Urinary bladder (tissue), 4 donors: ENCODE data around the gene GABRD. TPM values are rescaled to one million over a fixed set of nuclear protein-coding genes. Genes with fewer than 3 reads are reported as not detected.
A peak's percentile ranks its signal among the peaks of the same experiment; 100 is the strongest.

Source experiments
- DNase-seq: peaks from one replicate; pipeline ENCODE4 v3.0.0-alpha.2; 2015; ENCODE audit errors: extremely low spot score
- H3K27ac ChIP-seq: one replicate; pipeline ENCODE4 v1.5.1; 2013; ENCODE audit warnings: low read depth, mild to moderate bottlenecking, moderate library complexity
- H3K36me3 ChIP-seq: one replicate; pipeline ENCODE4 v1.6.1; 2013; ENCODE audit warnings: mild to moderate bottlenecking, moderate library complexity; ENCODE audit not compliant: insufficient read depth
- H3K4me1 ChIP-seq: one replicate; pipeline ENCODE4 v1.6.1; 2013; ENCODE audit warnings: mild to moderate bottlenecking, moderate library complexity; ENCODE audit not compliant: insufficient read depth
- H3K4me3 ChIP-seq: one replicate; pipeline ENCODE4 v1.5.1; 2013; ENCODE audit warnings: low read depth, low read length
- WGBS: extraction: QIAGEN DNeasy Blood & Tissue Kit; methylation state at CpG from one replicate; pipeline ENCODE4 v1.1.7; 2013; 5-methylcytosine and 5-hydroxymethylcytosine counted together
- polyA plus RNA-seq: library from polyadenylated mRNA; stranded (reverse); fragments of 200-250 nt; gene quantifications from one replicate; pipeline ENCODE4 v1.2.3, GENCODE V29; 2013
- total RNA-seq: library from RNA; depleted of rRNA; stranded (reverse); fragments of >200 nt; gene quantifications from one replicate; pipeline ENCODE4 v1.2.3, GENCODE V29; 2014
- donor health status: healthy with polysubstance abuse.
- donor health status: healthy.

The GABRD gene
- total and polyA plus RNA-seq, 2 donors, result 0.95 to 1.2 TPM

GRCh38 chr1:2070016-2070415, 50.9 kb downstream of the GABRD start:
- no peak overlapping the region for H3K27ac ChIP-seq
- no peaks in the 10 kb centered on the region for H3K4me1 ChIP-seq
- H3K4me3 ChIP-seq, result no peak overlapping the region
- no peak for DNase-seq
- no peaks in the 10 kb centered on the region for H3K36me3 ChIP-seq
- 83% methylated on average over 11 of the region's 11 CpGs for WGBS

GRCh38 chr1:2070800-2071530, 51.8 kb downstream of the GABRD start:
- Histone ChIP-seq H3K4me3 (no peak overlapping the region), H3K4me1 (no peaks in the 10 kb centered on the region), H3K27ac (no peak overlapping the region), H3K36me3 (no peaks in the 10 kb centered on the region)
- no peak for DNase-seq
- WGBS, result 85% methylated on average over 36 of the region's 36 CpGs

DNA sequence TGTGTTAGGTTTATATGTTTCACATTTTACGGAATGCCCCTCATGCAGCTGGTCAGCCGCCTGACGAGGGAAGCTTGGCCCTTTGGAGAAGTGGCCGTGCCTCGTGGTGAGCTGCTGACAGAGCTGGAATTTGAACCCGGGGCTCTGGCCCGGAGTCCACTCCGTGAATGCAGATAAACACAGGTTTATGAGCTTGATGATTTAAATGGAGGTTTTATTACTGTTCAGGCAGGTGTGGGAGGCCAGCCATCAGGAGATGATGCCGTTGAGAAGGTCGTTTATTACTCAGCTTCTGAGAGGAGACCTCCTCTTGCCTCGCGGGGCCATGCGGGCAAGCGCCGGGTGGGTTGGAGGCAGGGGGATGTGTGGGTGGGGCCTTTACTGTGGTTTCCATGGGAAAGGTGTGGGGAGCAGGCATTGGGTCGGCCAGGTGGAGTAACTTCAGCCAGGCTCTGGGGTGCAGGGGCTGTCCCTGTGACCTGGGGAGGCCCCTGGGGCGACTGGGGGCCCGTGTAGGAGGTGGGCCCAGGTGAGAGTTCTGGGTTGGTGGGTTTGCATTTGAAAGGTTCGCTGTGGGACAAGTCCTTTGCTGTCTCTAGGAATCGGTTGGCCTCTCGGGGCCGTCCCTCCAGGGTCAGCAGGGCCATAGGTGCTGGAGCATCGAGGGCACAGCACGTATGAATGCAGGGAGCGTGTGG, 53.1 kb downstream of the GABRD start:
- Histone ChIP-seq H3K27ac (no peak overlapping the region), H3K4me1 (no peaks in the 10 kb centered on the region), H3K36me3 (no peaks in the 10 kb centered on the region), H3K4me3 (no peak overlapping the region)
- 51% methylated on average over 25 of the region's 25 CpGs for WGBS
- no peak for DNase-seq

DNA sequence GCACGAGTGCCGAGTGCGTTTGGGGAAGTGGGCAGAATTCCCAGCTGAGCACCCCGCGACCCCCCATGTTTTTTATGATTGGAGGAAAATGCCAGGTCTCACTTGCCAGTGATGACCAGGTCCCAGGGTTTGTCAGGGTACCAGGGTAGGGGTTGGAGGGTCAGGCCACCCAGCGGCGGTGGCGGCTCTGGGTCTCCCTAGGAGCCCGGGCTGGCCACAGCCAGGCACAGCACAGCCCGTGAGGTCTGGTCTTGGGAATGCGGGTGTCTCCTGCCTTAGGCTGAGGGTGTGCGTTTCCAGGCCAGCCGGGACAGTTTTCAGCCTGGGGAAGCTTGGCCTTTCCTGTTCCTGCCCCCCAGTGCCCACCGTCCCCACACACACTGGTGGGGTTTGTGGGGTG, 53.7 kb downstream of the GABRD start:
- Histone ChIP-seq H3K27ac (no peak overlapping the region), H3K4me3 (no peak overlapping the region), H3K36me3 (no peaks in the 10 kb centered on the region), H3K4me1 (no peaks in the 10 kb centered on the region)
- 82% methylated on average over 14 of the region's 14 CpGs for WGBS
- no peak for DNase-seq

DNA sequence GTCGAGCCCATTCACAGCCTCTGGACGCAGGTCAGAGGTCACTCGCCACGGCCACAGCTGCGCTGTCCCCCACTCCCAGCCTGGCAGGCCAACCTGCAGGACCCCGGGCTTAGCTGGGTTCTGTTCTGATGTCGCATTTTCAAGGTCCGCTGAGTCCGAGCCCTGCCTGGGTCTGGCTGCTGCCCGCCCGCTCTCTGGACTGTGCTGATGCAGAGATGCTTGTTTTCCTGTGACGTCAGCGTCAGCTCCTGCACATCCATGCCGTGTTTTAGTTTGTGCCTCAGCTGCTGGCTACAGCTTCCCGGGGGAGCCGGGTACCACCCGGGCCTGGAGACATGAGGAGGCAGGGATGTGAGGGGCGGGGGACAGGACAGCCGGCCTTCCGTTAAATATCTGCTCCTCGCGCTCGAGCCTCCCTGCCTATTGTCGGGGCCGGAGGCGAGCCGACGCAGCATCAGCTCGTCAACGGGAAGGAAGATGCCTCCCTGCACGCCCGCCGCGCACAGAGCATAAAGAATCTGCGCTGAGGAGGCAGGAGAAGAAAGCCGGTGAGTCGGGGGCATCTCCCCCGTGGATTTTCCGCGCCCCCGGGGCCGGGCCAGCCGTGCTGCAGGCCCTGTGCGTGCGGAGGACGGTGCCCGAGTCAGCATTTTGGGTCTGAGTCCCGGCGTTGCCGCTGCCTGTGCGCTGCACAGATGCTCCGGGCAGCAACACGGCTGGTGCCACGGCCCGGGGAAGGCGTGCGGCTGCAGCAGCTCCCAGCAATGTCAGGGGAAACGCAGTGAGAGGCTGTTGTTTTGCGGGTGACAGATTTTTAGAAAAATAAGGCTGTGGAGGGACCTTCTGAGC, 54.5 kb downstream of the GABRD start:
- no peaks in the 10 kb centered on the region for H3K36me3 ChIP-seq
- WGBS, result 39% methylated on average over 59 of the region's 59 CpGs
- H3K4me3 ChIP-seq, result no peak overlapping the region
- no peak overlapping the region for H3K27ac ChIP-seq
- peak; percentile 31 for DNase-seq
- no peaks in the 10 kb centered on the region for H3K4me1 ChIP-seq

DNA sequence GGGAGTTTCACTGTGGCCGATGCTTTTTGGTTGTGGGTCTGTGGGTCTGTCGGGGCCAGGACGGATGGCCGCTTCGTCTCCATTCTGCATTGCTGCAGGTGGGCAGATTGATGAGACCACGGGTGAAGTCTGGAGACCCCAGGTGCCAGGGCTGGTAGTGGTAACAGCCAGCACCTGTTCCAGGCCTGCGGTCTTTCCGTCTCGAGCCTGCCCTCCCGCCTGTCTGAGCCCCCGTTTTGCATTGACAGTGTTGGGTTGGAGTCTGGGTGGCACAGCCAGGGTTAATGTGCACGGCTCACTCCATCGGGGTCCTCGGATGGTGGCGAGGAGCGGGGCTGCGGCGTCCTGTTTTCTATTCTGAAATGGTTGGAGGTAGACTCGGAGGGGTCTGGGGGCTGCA, 55.3 kb downstream of the GABRD start:
- Histone ChIP-seq H3K4me1 (no peaks in the 10 kb centered on the region), H3K27ac (no peak overlapping the region), H3K36me3 (no peaks in the 10 kb centered on the region), H3K4me3 (no peak overlapping the region)
- DNase-seq, result no peak
- WGBS, result 58% methylated on average over 19 of the region's 19 CpGs

DNA sequence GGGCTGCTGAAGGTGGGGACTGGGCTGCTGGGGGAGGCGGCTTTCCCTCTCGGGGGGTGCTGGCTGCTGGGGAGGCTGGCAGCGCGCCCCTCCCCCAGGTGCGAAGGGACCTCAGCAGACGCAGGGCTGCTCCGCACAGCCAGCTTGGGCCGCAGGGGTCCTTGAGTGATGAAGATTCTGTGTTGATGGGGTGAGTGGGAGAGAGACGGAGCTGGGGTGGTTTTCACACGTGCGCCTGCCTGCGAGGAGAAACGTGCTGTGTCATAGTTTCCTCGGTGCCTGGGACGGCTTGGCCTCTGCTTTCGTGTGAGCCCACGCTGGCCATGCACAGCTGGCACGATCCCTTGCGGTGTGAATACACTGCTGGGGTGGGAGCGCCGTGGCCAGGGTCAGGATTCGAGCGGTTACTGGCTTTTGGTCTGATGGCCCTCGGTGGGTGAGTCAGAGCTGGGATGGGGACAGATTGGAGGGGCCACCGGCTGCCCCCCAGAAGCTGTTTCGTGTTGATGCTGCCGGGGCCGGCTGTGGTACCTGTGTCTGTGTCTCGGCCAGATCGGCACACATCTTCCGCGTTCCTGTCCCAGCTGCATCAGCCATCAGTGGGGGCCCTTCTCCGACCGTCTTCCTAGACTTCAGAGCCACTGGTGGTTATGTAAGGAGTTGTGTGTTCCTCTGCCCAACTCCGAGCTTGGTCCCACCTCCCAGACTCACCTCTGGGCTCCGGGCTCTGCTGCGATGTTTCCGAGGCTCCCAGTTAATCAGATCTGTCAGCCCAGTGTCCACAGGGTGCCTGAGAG, 56.0 kb downstream of the GABRD start:
- WGBS, result 75% methylated on average over 38 of the region's 38 CpGs
- Histone ChIP-seq H3K4me1 (no peaks in the 10 kb centered on the region), H3K4me3 (no peak overlapping the region), H3K27ac (no peak overlapping the region), H3K36me3 (no peaks in the 10 kb centered on the region)
- no peak for DNase-seq

- Histone ChIP-seq H3K4me3 (no peak overlapping the region), H3K36me3 (no peaks in the 10 kb centered on the region), H3K27ac (no peak overlapping the region), H3K4me1 (no peaks in the 10 kb centered on the region)
- no peak for DNase-seq
- 93% methylated on average over 21 of the region's 21 CpGs for WGBS
These were observed 57.7 kb downstream of the GABRD start for GRCh38 chr1:2076826-2077225.

GRCh38 chr1:2078170-2078569, 59.0 kb downstream of the GABRD start:
- H3K27ac ChIP-seq, result no peak overlapping the region
- H3K36me3 ChIP-seq, result no peaks in the 10 kb centered on the region
- no peak for DNase-seq
- WGBS, result 93% methylated on average over 7 of the region's 7 CpGs
- H3K4me3 ChIP-seq, result no peak overlapping the region
- H3K4me1 ChIP-seq, result no peaks in the 10 kb centered on the region

DNA sequence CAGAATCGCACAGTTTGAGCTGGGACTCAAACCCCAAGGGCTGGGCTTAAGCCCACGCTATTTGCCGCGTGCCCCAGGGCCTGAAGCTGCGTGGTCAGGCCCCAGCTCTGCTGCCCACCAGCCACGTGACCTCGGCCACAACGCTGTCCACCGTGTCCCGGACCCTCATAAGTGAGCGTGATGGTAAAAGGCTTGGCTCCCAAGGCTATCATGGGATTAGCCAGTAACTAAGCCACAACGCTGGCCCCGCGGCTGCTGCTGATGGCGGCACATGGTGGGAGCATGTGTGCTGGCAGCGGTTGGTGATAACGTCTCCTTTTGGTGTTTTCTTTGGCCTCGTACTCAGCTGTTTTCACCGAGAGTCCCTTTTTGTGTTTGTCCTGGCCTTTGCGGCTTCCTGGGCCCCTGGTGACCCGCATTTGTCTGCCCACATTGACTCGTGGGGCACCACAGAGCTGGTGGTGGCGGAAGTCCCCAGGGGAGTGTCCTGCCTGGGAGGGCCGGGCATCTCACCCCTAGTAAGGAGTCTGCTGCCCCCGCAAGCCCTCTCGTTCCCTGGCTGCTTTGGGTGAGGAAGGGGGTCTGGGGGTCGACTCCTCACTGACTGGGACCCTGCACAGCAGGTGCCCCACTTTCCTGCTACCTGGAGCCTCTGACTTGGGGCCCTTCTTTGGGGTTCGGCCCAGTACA, 60.4 kb downstream of the GABRD start:
- WGBS, result 96% methylated on average over 28 of the region's 28 CpGs
- Histone ChIP-seq H3K4me3 (no peak overlapping the region), H3K4me1 (no peaks in the 10 kb centered on the region), H3K36me3 (no peaks in the 10 kb centered on the region), H3K27ac (no peak overlapping the region)
- DNase-seq, result no peak

DNA sequence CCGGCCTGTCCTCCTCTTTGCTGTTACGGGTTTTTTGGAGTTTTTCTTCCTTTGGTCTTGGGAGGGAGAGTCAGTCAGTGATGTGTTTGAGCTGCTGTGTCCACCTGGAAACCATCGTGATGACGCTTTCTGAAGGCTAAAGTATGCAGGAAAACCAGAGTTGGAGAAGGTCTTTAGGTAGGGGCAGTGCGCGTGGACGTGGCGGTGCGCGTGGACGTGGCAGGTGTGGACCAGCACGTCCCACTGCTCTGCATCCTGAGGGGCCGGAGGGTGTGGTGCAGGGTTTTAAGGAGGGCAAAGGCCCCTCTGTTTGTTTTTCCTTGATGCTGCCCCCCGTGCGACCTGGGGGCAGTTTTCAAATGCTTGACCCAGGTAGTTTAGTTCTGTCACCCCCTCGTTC, 61.0 kb downstream of the GABRD start:
- WGBS, result 92% methylated on average over 16 of the region's 16 CpGs
- Histone ChIP-seq H3K4me3 (no peak overlapping the region), H3K27ac (no peak overlapping the region), H3K36me3 (no peaks in the 10 kb centered on the region), H3K4me1 (no peaks in the 10 kb centered on the region)
- DNase-seq, result no peak
